Measurements from ENCODE around the gene CLDN9.

CLDN9 gene

DNA sequence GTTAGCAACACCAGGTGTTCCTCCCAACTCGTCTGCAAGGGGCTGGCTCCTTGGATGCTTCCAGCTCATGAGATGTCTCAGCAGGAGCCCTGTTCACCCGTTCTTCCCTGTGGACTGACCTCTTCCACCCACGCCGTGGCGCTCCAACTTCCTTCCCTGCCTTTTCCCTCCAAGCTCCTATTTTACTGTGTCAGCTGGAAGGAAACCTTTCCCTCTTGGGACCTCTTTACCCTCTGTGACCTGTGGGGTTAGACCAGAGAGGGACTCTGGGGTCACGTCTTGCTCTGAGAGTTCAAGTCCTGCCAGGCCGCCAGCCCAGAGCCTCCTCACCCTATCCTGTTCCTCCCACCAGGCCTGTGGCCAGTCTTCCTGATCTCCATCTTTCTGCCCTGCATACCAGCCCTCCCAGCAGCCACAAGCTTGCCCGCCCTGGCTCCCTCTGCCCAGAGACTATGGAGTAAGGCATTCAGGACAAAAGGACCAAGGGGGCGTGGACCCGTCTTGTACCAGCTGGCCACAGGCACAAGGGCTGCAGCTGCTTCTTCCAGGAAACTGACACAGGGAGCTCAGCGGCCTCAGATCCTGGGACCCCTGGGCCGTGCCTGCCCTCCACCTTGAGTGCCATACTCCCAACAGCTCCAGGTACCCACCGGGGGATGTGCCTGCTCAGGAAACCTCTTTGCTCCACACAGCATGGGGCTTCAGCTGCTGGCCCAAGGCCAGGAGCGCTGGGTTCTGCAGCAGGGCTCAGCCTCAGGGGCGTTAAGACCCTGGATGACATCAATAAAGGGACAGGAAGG, 40.5 kb upstream of the CLDN9 start:
- no peak for DNase-seq
- H3K36me3 ChIP-seq, result peaks cover 91% of the 10 kb centered on the region
- H3K27me3 ChIP-seq (ENCODE audit: insufficient read depth, low read depth, severe bottlenecking), result no peaks in the 10 kb centered on the region
- peaks cover 3% of the 10 kb centered on the region for H3K9me3 ChIP-seq (ENCODE audit: severe bottlenecking)
- no peak overlapping the region for H3K4me3 ChIP-seq (ENCODE audit: low read depth, low read length)
- TF ChIP-seq, protein P1, sequence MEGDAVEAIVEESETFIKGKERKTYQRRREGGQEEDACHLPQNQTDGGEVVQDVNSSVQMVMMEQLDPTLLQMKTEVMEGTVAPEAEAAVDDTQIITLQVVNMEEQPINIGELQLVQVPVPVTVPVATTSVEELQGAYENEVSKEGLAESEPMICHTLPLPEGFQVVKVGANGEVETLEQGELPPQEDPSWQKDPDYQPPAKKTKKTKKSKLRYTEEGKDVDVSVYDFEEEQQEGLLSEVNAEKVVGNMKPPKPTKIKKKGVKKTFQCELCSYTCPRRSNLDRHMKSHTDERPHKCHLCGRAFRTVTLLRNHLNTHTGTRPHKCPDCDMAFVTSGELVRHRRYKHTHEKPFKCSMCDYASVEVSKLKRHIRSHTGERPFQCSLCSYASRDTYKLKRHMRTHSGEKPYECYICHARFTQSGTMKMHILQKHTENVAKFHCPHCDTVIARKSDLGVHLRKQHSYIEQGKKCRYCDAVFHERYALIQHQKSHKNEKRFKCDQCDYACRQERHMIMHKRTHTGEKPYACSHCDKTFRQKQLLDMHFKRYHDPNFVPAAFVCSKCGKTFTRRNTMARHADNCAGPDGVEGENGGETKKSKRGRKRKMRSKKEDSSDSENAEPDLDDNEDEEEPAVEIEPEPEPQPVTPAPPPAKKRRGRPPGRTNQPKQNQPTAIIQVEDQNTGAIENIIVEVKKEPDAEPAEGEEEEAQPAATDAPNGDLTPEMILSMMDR (IDR thresholded peaks at IDR 0.05; ENCODE audit: low read depth, low read length), result no peak
- H3K27ac ChIP-seq, result peak overlapping the region; percentile 9

DNA sequence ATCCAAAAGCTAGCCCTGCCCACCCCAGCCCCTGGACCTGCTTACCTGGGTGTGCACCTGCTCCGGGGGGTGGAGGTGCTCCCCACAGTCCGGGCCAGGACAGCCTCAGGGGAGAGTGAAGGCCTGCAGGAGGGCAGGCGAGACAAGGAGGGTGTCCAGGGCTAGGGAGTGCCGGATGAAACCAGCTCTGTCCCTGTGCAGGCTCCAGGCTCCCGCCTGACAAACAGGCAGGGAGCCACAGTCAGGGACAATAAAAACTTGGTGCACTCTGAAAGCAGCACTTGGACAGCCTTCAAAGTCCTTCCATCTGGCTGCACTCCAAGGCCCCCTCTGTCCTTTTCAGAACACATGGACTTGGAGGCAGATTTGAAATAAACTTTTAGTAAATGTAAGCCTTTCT, 39.6 kb upstream of the CLDN9 start:
- H3K36me3 ChIP-seq, result peaks cover 92% of the 10 kb centered on the region
- DNase-seq, result no peak
- H3K4me3 ChIP-seq (ENCODE audit: low read depth, low read length), result no peak overlapping the region
- TF ChIP-seq, protein P1 (IDR thresholded peaks at IDR 0.05; ENCODE audit: low read depth, low read length), result no peak
- no peaks in the 10 kb centered on the region for H3K27me3 ChIP-seq (ENCODE audit: insufficient read depth, low read depth, severe bottlenecking)
- peaks cover 3% of the 10 kb centered on the region for H3K9me3 ChIP-seq (ENCODE audit: severe bottlenecking)
- H3K27ac ChIP-seq, result peak overlapping the region; percentile 36

DNA sequence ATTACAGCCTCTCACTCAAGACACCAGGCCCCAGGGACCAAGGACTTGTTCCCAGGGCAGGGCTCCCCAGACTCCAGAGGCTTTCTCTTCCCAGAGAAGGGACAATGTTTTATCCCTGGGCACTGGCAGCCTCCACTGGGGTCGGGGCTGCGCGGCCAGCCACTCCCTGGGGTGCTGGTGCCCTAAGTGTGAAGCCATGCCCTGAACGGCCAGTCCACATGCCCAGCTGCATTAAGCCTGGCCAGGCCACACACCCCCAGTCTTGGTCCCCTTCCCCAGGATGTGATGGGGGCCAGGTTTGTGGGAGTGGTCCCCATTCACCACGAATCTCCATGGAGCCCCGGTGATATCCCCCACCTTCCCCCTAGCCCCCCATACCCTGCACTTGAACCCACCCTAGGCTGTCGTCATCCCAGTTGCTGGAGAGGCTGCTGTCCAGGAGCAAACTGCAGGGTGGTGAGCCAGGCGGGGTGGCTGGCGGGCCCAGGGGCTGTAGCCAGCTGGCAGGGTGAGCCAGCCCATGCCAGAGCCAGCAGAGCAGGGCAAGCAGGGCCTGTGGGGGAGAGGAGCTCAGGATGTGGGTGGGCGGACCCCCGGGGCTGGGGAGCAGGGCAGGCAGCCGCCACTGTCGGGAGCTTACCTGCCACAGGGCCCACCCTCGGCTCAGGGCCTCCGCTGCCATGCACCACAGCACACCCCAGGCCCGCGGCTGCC, 39.0 kb upstream of the CLDN9 start:
- Histone ChIP-seq H3K27me3 (ENCODE audit: insufficient read depth, low read depth, severe bottlenecking) (no peaks in the 10 kb centered on the region), H3K36me3 (peaks cover 91% of the 10 kb centered on the region), H3K4me3 (ENCODE audit: low read depth, low read length) (no peak overlapping the region), H3K9me3 (ENCODE audit: severe bottlenecking) (no peaks in the 10 kb centered on the region), H3K27ac (peak overlapping the region; percentile 36)
- TF ChIP-seq, protein P1 (IDR thresholded peaks at IDR 0.05; ENCODE audit: low read depth, low read length), result no peak
- no peak for DNase-seq

DNA sequence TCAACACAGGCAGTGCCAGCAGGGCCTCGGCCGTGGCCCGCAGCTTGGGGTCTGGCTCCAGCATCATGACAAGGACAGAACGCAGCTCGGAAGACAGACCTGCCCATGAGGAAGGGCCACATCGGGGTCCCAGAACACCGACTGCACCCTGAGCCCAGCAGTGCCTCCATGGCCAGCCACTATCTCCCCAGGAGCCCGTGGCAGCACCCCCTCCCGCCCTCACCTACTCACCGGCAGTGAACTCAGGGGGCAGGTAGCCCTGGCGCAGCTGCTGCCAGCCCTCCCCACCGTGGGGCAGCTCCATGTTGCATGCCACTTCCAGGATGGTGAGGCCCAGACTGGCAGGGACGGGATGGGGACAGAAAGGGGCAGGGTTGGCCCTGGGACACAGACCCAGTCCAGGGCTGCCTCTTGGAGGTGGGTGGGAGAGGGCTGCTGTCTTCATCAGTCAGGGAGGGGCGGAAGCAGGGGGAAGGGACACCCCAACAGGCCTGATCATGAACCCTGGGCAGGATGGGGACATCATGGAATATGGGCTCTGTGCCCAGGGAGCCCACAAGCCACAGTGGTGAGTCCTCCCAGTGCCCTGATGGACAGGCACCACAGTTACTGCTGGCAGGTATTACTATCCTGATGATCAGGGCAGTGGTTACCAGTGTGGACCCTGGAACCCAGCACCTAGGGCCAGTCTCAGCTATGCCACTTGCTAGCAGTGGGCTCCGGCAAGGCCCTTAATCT, 38.2 kb upstream of the CLDN9 start:
- Histone ChIP-seq H3K36me3 (peaks cover 97% of the 10 kb centered on the region), H3K27me3 (ENCODE audit: insufficient read depth, low read depth, severe bottlenecking) (no peaks in the 10 kb centered on the region), H3K4me3 (ENCODE audit: low read depth, low read length) (no peak overlapping the region), H3K27ac (0 out of 2 replicates have a peak overlapping the region, but pooled peaks have one; percentile 21), H3K9me3 (ENCODE audit: severe bottlenecking) (no peaks in the 10 kb centered on the region)
- TF ChIP-seq, protein P1 (IDR thresholded peaks at IDR 0.05; ENCODE audit: low read depth, low read length), result no peak
- DNase-seq, result no peak

DNA sequence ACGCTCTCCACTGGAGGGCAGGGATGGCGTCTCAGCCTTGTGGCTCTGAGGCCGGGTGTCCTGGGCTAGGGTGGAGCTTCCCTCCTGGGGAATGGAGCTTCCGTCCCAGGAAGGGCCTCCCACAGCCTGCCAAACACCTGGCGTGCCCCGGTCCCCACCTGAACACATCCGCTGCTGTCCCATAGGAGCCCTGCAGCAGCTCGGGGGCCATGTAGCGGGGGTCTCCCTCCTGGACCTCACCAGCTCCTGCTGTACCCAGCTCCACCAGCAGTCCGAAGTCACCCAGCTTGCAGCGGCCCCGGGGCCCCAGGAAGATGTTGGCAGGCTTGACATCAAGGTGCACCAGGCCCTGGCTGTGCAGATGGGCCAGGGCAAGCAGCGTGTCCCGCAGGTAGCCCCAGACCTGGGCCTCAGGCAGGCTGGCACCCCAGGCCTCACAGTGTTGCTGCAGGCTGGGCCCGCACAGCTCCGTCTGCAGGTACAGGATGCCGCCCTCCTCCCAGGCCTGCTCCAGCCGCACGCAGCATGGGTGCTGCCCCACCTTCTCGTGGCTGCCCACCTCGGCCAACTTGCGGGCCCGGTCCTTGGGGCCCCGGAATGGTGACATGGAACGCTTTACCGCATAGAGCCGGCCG, 37.4 kb upstream of the CLDN9 start:
- Histone ChIP-seq H3K9me3 (ENCODE audit: severe bottlenecking) (no peaks in the 10 kb centered on the region), H3K27me3 (ENCODE audit: insufficient read depth, low read depth, severe bottlenecking) (no peaks in the 10 kb centered on the region), H3K36me3 (peaks cover 92% of the 10 kb centered on the region), H3K27ac (no peak overlapping the region), H3K4me3 (ENCODE audit: low read depth, low read length) (no peak overlapping the region)
- DNase-seq, result no peak
- TF ChIP-seq, protein P1 (IDR thresholded peaks at IDR 0.05; ENCODE audit: low read depth, low read length), result no peak

All from WERI-Rb-1 (cell line).